ENCODE results near the gene CBLN2. TPM values are rescaled to one million over a fixed set of nuclear protein-coding genes. Genes with fewer than 3 reads are reported as not detected.

Gene CBLN2
- total and polyA plus RNA-seq, 2 donors: 0.23 to 5.2 TPM

GRCh38 chr18:72504866-72505265, 39.3 kb downstream of the CBLN2 start:
- Histone ChIP-seq H3K4me3 (ENCODE audit: low read depth, low read length) (no peak overlapping the region), H3K36me3 (ENCODE audit: insufficient read depth) (no peaks in the 10 kb centered on the region), H3K27ac (ENCODE audit: low read depth) (no peak overlapping the region), H3K4me1 (ENCODE audit: insufficient read depth) (no peaks in the 10 kb centered on the region)
- 87% methylated on average over 5 of the region's 5 CpGs for WGBS
- no peak for DNase-seq (ENCODE audit: extremely low spot score)

DNA sequence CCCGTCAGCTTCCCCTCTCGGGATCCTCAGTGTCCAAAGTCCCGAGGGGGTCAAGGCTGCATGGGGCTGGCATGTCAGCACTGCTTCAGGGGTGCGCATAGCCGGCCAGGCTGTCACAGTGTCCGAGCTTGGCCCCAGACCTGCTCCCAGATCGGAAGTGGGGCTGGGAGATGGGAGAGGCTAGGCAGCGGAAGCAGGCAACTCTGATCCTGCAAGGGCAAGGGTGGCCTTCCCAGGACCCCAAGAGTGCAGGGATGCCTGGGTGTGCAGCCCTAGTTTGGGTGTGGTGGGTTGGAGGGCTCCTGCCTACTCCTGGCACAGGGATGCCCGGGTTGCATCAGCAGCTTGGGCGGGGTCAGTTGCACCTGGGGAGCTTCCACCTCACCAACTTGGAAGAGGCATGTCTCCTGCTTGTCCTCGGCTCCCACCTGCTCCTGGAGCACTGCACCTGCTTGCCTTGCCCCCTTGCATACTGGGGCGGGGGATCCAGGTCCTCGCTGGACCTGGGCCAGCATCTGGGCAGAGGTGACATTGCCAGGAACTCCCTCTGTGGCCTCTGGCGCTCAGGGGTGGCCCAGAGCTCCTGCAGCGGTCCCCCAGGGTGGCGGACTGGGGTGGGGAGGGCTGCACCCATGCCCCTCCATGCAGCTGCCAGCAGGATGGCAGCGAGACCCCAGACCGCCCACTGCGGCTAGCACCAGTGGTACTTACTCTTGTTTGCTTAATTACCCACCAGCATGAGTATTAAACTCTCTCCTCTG, 41.3 kb downstream of the CBLN2 start:
- no peaks in the 10 kb centered on the region for H3K4me1 ChIP-seq (ENCODE audit: insufficient read depth)
- H3K36me3 ChIP-seq (ENCODE audit: insufficient read depth): no peaks in the 10 kb centered on the region
- 88% methylated on average over 19 of the region's 19 CpGs for WGBS
- DNase-seq (ENCODE audit: extremely low spot score): no peak
- no peak overlapping the region for H3K27ac ChIP-seq (ENCODE audit: low read depth)
- H3K4me3 ChIP-seq (ENCODE audit: low read depth, low read length): no peak overlapping the region

DNA sequence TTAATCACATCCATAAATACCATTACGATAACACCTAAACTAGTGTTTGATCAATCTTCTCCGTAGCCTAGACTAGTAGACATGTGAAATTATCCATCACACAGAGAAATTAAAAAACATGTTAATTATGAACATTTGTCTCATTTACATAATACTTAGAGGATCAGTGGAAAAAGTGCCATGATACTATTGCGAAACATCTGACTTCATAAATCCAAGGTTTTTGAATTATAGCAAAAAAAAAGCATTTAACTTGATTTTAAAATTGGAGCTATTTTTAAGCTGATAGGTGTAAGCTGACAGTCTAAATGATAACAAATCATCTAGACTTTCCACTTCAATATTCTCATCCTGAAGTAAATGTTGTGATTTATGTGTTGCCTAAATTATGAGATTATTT, 51.6 kb downstream of the CBLN2 start:
- 91% methylated on average over 3 of the region's 3 CpGs for WGBS
- DNase-seq (ENCODE audit: extremely low spot score): no peak
- H3K36me3 ChIP-seq (ENCODE audit: insufficient read depth): no peaks in the 10 kb centered on the region

More for the DNA sequence above, 51.6 kb downstream of the CBLN2 start:
- H3K4me1 ChIP-seq (ENCODE audit: insufficient read depth): no peaks in the 10 kb centered on the region
- H3K27ac ChIP-seq (ENCODE audit: low read depth): no peak overlapping the region
- H3K4me3 ChIP-seq (ENCODE audit: low read depth, low read length): no peak overlapping the region
